GM12801 (cell line): ENCODE results near the gene RHBDL1.

Experiments used
- CTCF ChIP-seq: IDR thresholded peaks from one replicate; pipeline ENCODE4 v1.5.1; 2011; ENCODE audit warnings: control low read depth; ENCODE audit not compliant: insufficient read length; ENCODE audit errors: extremely low read depth

Gene RHBDL1

DNA sequence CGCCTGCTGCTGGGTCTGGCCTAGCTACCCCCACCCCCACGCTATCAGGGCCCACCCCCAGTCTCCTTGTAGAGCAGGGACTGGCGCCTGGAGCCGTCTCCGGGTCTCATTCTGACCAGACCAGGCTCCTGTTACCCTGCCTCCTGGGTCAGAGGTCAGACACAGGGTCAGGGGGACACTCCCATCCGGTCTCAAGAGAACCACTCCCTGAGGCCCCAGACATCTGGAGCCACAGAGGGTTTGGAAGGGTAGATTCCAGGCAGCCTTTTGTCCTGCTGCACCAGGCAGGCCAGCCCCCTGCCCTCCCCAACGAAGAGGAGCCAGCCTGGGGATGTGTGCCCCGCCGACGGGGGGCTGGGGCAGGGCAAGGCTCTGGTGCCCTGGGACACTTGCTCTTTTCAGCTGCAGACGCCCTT is 45.6 kb upstream of the RHBDL1 start:
- no peak for TF ChIP-seq CTCF

- TF ChIP-seq CTCF, result no peak
Observed at GRCh38 chr16:630249-630814, 45.1 kb upstream of the RHBDL1 start.

DNA sequence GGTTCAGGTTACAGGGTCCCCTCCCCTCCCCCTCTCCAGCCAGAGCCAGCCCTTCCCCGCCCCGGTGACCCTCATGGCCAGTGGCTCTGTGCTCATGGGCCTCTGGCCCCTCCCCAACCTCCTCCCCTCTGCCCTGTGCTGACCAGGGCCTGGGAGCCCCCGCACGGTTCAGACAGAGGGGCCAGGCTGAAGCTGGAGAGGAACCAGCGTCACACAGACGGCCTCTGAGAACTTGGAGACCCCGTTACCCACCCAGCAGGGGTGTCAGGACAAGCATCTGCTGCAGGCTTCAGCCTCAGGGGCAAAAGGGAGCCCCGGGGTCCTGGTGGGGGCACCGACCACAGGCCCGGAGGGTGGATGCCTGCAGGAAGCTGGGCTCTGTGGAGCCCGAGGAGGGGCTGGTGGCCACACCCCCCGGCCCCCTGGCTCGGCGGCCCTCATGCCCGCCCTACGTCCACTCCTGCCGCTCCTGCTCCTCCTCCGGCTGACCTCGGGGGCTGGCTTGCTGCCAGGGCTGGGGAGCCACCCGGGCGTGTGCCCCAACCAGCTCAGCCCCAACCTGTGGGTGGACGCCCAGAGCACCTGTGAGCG is 44.6 kb upstream of the RHBDL1 start, which contains the start of gene WFIKKN1:
Gene WFIKKN1 (plus strand): TSS at position 171 of the 591 bp plus-strand sequence. CDS start 269 bp downstream, at position 440.
- TF ChIP-seq CTCF, result no peak

DNA sequence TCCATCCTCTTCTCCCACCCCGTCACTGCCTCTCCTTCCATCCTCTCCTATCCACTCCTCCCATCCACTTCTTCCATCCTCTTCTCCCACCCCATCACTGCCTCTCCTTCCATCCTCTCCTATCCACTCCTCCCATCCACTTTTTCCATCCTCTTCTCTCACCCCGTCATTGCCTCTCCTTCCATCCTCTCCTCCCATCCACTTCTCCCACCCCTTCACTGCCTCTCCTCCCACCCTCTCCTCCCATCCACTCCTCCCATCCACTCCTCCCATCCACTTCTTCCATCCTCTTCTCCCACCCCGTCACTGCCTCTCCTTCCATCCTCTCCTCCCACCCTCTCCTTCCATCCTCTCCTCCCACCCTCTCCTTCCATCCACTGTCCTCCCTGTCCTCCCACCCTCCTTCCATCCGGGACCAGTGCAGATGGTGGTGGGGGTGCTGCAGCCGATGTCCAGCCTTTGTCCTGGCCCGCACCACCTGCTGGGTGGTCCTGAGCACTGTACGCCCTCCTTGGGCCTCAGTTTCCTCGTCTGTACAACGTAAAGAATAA is 43.6 kb upstream of the RHBDL1 start:
- TF ChIP-seq CTCF, result no peak

GRCh38 chr16:632486-633335 is 42.8 kb upstream of the RHBDL1 start:
- TF ChIP-seq CTCF, result no peak

DNA sequence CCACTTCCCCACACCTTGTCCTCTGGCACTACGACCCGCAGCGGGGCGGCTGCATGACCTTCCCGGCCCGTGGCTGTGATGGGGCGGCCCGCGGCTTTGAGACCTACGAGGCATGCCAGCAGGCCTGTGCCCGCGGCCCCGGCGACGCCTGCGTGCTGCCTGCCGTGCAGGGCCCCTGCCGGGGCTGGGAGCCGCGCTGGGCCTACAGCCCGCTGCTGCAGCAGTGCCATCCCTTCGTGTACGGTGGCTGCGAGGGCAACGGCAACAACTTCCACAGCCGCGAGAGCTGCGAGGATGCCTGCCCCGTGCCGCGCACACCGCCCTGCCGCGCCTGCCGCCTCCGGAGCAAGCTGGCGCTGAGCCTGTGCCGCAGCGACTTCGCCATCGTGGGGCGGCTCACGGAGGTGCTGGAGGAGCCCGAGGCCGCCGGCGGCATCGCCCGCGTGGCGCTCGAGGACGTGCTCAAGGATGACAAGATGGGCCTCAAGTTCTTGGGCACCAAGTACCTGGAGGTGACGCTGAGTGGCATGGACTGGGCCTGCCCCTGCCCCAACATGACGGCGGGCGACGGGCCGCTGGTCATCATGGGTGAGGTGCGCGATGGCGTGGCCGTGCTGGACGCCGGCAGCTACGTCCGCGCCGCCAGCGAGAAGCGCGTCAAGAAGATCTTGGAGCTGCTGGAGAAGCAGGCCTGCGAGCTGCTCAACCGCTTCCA is 42.0 kb upstream of the RHBDL1 start:
- no peak for TF ChIP-seq CTCF
